ENCODE results near the gene SPATA2L.

The SPATA2L gene, protein sequence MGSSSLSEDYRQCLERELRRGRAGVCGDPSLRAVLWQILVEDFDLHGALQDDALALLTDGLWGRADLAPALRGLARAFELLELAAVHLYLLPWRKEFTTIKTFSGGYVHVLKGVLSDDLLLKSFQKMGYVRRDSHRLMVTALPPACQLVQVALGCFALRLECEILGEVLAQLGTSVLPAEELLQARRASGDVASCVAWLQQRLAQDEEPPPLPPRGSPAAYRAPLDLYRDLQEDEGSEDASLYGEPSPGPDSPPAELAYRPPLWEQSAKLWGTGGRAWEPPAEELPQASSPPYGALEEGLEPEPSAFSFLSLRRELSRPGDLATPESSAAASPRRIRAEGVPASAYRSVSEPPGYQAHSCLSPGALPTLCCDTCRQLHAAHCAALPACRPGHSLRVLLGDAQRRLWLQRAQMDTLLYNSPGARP

DNA sequence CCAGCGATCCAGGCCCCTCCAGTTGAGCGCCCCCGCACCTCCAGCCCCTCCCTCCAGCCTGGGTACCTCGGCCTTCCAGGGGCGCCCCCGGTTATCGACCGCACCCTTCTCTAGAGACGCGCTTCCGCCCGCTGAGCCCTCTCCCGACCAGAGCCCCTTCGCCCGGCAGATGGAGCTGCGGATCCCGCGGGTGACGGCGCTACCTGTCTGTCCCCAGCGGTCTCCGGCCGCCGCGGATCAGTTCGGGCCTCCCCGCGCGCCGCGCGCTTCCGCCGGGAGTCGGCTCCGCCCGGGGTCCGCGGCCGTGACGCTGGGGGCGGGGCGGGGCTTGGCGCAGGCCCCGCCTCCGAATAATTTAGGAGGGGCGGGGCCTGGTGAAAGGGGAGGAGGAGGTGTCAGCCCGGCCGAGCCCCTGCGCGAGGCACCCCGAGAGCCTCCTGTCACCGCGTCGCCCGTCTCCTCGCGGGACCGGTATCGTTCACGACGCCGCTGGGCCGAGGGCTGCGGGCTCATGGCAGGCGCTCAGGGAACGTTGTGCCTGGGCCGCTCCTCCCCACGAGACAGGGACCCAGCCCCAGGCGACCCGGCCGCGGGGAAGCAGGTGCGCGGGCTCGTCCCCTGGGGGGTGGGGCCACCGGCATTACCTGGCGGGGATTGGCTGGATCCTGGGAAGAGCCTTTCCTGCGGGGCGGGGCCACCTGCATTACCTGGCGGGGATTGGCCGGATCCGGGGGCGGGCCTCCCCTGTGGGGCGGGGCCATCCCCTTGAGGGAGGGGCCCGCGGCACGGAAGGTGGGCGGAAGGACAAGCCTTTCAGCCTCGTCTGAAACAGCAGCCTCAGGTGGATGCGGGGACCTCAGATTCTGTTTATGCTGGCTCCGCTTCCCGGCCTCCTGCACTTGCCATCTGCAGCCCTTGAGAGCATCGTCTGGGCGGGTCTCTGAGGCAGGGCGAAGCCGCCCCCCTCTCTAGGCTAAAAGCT, at the start of gene SPATA2L:
SPATA2L (minus strand) TSS at position 281 of the 982 bp plus-strand sequence. CDS start 473 bp downstream, outside the sequence.
- DNase-seq: peak; percentile 96 to 98

DNA sequence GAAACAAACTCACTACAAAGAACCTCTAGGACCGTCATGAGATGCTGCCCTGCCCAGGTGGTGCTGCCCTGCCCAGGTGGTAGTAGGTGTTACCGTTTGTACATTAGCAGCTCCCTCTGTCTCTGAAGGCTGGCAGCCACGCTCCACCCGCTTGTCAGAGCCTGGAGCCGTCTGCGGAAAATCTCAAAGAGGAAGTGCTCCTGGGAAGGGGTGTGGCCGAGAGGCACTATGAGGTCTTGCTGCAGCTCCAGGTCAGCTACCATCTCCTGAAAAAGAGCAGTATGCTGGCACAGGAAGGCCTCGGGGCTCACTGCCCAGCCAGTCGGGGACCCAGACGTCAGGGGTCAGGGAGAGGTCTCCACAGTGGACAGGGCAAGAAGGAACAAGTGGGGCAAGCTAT, 48.1 kb upstream of the SPATA2L start:
- DNase-seq: no peak

DNA sequence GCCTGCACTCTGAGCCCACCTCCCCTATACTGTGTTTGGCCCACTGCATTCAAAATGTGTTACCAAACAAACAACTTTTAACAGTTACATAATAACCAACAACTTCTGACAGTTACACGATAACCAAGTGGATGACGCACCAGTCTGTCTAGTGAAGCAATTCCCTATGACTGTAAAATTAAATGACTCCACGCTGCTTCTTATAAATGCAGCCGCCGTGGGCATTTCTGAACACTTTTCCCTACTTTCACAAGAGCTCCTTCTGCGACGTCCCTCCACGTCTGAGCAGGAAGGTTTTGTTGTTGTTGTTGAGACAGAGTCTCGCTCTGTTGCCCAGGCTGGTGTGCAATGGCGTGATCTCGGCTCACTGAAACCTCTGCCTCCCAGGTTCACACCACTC, 47.4 kb upstream of the SPATA2L start:
- DNase-seq: no peak

DNA sequence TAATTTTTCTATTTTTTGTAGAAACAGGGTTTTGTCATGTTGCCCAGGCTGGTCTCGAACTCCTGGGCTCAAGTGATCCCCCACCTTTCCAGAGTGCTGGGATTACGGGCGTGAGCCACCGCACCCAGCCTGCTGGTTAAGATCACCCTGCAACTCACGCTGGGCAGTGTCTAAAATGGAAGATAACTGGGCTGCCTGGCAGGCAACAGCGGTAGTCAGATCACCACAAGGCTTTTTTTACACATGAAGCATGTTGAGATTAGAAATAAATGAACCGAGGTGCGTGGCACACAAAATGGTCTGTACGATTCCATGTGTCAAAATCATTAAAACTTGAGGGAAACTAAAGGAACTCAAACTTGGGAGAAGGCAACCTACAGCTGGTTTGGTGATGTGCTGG, 46.6 kb upstream of the SPATA2L start:
- no peak for DNase-seq

DNA sequence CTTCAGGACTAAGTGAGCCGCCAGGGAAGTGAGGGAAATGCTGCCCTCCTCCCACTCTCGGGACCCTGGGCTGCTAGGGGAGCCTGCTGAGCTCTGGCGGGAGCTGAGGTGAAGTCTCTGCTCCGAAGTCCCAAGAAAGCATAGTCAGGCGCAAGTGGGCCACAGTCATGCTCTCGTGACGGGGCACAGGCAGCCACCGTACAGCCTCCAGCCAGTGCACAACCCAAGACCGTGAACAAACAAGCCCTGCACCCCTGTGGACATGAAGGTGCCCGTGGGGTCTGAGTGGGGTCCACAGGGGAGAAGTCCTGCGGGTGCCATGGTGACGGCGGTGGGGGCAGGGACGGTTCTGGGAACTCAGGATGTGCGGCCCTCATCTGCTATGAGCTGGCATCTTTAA, 44.5 kb upstream of the SPATA2L start:
- no peak for DNase-seq

DNA sequence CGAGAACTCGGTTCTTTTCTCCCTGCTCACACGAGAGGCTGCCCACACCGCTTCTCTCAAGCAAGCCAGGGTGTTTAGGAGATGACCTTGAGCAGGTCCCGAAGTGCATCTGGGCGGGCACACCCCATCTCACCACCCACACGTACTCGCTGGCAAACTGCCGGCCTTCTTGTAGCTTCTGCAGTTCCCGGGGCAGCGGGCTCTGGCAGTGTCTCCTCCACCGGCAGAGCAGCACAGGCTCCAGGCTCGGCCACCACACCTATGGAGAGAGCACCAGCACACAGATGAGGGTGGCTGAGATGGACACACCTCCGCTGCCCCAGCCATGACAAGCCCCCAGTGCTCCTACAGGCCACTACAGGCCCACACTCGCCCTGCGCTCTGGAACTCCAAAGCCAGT, 43.3 kb upstream of the SPATA2L start:
- DNase-seq: no peak

DNA sequence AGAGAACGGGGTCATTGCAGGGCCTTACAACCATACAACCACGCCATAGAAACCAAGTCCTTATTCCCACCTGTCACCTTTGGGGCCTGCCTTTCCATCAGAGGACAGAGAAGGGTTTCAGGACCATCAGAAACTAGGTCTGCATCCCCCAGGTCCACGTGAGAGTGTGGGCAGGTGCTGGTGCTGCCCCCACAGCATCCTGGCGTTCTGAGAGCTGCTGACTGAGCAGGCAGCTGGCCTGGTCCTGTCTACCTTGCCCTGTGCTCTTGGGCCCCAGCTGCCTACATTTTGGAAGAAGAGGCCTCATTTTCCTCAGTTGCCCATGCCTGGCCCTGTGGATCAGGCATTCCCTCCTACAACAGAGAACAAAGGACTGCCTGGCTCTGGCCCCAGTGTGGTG, 41.4 kb upstream of the SPATA2L start:
- DNase-seq: no peak

DNA sequence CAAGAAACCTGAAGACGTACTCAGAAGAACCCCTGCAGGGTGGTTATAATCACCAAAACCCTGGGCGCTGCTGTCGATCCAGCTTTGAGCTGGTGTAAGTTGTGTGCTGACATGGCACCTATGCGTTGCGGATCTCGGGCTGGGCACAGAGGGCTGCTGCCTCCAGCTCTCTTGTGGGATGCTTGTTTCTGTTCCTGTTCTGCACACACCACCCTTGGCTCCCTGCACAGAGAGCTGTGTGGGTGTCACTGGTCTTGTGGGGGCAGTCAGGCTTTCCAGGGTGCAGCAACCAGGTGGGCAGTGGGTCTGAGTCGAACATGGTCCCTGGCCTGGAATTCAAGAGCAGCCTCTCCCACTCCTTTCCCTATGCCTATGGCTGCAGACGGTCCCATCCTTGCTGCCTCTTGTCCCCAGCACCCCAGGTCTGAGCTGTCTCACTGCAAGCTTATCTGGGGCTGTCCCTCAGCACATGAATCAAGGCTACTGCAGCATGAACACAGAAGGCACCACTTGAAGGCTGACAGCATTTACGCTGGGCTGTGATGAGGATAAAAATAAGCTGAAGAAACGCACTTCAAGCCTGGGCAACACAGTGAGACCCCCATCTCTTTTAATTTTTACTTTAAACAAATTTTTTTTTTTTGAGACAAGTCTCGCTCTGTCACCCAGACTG, 40.0 kb upstream of the SPATA2L start:
- no peak for DNase-seq

DNA sequence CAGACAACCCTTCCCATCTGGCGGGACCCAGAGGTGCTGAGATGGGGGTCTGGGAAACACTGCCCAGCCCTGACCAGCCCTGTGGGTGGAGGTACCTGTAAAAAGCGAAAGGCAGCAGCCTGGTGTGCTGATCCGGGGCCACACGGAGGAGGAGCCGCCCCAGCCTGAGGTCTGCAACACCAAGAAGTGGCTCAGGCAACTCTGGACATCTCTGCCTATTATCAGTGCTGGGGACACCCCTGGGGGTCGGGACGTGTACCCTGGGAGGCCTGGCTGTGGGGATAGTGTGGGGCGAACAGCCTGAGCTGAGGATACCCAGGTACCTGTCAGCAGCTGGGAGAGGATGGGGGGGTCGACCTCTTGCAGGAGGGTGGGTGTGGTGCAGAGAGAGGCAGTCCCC, 37.9 kb upstream of the SPATA2L start:
- DNase-seq: no peak

DNA sequence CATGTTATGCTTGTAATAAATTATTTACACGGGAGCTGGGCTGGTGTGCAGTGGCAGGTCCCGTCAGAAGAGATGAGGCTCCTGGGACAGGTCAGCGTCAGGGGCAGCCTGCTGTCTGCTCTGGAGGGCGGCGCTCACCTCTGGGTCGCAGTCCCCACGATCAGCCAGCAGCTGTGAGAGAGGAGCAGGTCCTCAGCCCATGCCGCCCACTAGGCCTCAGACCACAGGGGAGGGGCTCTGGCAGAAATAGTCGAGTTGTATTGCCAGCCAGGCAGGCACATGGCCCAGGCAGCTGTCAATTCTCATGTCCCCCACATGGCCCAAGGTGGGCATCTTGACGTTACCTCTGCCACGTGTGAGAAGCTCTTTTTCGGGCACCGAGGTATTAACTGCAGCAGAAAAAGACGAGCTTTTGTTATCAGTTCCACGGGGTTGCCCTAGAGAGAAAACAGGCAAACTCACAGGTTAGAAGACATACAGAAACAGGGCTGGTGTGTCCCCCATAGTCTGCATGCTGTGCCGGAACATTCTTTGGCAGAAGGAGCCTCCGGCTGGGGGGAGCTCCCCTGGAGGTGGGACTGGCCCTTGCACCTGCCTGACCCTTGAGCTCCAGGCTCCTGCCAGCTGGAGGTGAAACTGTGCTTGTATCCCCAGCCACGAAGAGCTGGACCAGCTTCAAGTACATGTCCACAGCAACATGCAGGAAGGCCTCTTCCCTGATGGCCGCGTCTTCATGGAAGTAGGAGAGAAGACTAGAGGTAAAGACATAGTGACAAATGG, 37.2 kb upstream of the SPATA2L start:
- DNase-seq: no peak

DNA sequence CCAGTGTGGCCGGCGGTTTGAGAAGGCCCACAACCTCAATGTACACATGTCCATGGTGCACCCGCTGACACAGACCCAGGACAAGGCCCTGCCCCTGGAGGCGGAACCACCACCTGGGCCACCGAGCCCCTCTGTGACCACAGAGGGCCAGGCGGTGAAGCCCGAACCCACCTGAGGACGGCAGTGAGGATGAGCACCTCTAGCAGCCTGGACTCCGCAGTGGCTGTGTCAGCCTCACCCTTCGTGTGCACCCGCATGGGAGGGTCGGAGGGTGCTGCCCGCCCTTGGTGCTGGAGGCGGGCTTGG, 36.5 kb upstream of the SPATA2L start:
- DNase-seq: no peak

DNA sequence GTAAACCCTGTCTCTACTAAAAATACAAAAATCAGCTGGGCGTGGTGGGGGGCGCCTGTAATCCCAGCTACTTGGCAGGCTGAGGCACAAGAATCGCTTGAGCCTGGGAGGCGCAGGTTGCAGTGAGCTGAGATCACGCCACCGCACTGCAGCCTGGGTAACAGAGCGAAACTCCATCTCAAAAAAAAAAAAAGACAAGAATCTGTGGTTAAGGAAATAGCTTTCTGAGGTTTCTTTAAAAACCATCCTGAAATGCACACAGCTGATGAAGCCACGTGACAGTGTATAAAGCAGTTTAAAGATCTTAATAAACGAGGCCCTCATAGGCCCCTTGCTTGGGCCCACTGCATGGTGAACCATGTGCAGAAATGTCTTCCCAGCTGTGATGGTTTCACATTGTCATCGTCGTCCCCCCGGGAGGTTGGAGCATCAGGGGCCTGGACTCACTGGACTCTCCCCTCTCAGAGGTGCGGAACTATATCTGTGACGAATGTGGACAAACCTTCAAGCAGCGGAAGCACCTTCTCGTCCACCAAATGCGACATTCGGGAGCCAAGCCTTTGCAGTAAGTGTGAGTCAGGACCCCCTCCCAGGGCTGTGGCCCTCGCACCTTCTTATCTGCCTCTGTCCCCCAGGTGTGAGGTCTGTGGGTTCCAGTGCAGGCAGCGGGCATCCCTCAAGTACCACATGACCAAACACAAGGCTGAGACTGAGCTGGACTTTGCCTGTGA, 36.0 kb upstream of the SPATA2L start:
- peak; percentile 46 to 50 for DNase-seq

DNA sequence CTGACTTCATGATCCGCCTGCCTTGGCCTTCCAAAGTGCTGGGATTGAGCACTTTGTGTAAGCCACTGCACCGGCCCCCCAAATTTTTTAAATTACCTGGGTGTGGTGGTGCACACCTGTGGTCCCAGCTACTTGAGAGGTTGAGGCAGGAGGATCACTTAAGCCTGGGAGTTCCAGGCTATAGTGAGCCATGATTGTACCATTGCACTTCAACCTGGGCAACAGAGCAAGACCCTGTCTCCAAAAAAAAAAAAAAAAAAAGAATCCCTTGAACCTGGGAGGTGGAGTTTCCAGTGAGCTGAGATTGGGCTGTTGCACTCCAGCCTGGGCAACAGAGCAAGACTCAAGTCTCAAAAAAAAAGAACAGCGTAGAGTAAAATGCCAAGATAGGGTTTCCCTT, 35.0 kb upstream of the SPATA2L start:
- DNase-seq: no peak

DNA sequence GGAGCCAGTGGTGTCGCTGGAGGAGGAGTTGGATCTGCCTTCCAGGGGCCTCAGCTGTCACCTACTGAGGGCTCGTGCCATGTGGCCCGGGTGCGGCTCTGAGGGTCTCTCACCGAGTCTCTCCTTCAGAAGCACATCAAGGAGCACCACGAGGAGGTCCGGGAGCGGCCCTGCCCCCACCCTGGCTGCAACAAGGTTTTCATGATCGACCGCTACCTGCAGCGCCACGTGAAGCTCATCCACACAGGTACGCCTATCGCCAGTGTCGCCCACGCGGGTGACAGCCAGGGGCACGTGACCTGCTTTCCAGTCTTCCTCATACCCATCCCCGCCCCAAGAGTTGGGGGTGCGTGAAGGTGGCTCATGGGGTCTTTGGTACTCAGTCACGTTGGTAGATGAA, 32.3 kb upstream of the SPATA2L start:
- no peak for DNase-seq

DNA sequence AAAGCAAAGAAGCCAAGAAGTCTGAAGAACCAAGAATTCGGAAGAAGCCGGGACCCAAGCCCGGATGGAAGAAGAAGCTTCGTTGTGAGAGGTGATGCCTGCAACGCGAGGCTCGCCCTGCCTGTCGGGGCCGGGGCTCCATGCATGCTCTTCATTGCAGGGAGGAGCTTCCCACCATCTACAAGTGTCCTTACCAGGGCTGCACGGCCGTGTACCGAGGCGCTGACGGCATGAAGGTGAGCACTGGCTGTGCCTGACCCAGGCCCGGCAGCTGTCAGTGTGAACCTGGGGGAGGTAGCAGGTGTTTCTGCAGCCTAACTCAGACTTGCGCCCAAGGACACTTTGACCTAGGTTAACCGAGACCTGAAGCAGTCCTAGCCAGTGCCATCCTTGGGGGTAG, 31.8 kb upstream of the SPATA2L start:
- DNase-seq: no peak

DNA sequence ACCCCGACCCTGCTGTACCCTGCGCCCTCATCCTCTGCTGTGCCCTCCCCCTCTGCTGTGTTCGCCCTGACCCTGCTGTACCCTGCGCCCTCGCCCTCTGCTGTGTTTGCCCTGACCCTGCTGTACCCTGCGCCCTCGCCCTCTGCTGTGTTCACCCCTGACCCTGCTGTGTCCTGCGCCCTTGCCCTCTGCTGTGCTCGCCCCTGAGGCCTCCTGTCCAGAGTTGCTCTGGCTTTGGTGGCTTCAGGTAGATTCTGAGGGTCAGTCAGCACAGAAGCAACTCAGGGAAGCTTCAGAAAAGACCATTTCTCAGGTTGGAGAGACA, 31.4 kb upstream of the SPATA2L start:
- DNase-seq: no peak

DNA sequence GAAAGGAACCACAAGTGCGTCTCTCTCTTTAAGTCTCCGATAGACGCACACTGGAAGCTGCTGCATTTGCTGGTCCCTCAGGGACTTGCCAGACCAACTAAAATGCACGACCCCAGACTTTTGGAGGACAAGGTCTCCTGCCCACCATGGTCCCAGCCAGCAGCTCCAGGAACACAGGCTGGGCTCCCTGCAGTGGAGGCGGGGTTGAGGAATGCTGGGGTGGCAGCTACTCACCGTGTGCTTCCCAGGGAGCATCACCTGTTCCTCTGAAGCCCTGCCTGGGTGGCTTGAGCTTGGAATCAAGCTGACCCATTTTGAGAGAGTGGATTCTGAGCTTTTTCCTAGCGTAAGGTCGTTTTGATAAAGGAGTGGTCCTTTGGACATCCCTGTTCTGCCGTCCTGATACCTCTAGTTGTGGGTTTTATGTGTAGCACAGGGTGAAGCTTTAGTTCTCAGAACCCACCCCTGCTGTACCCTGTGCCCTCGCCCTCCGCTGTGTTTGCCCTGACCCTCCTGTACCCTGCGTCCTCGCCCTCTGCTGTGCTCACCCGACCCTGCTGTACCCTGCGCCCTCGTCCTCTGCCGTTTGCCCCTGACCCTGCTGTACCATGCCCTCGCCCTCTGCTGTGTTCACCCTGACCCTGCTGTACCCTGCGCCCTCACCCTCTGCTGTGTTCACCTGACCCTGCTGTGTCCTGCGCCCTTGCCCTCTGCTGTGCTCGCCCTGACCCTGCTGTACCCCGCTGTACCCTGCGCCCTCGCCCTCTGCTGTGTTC, 30.8 kb upstream of the SPATA2L start:
- no peak for DNase-seq

DNA sequence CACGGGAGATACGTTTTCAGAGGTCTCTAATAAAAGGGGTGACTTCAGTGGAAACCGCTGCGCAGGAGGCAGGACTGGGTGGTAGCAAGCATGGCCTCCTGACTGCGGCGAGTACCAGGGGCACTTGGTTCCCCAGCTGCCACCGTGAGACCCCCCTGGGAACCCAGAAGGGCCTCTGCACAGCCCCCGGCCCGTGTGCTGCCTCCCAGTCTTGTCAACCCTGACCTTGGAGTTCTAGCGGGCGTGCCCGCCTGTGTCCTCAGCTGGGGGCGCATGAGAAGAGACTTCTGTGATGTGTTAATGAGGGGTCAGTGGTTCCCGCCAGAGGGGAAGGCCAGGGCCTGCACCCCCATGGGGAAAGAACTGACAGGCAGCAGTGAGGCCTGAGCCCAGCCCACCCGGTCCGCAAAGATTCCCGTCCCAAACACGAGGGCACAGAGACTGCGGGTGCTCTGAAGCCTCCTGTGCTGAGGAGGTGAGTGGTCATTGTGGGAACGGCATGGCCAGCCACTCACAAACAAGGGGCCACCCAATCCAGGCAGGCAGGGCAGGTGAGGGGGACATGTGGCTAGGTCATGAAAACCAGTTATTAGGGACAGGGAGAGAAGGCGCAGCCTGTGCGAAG, 29.2 kb upstream of the SPATA2L start:
- no peak for DNase-seq

DNA sequence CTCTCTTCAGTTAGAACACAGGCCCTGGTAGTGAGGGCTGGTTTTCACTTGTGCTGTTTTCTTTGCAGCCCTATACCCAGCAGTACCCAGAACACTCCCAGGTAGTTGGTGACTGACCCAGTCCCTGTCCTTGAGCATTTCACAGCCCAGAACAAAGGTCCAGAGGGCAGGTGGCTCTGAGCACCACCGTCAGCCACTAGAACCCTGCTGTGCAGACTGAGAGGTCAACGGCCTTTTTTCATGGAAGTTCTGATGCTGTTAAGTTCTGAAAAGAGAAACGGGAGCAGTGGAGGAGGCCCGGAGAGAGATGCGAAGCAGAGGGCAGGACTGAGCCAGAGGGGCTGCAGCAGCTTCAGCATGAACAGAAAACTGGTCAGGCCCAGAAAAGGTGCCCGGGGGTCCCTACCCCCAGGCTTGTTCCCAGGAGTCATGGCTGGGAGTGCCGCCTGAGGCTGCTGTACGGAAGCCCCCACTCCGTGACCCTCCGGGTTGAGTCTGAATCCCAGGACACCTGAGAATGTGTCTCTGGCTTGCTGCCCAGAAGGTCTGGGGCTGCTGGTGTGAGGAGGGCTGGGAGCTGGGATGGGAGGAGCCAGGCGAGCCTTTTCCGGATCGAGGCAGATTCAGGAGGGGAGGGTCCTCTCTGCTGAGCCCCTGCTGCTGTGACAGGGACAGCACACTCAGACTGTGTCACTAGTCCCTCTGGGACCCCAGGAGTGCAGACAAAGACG, 28.5 kb upstream of the SPATA2L start:
- DNase-seq: no peak

DNA sequence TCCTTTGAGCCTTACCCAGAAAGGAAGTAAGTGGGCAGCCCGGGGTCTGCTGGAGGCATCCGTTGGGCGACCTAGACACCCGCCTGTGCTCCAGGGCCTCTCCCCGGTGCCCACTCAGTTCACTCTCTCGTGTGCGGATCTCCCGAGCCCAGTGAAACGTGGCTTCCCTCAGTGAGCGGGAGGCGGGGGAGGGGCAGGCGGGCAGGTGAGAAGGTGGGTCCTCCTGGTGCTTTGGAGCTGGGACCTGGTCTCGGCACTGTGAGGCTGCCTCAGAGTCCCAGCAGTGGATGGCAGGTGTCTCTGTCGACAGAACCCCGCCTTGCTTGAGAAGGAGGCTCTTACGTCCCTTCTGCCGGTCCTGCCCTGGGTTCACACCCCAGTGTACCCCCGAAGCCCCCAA, 27.8 kb upstream of the SPATA2L start:
- DNase-seq: no peak

Measured in stimulated activated CD4-positive, alpha-beta T cell treated with anti-CD3 and anti-CD28 coated beads, Interleukin-2, amount 100 ng/mL, for 24 hours (primary cell).